Limb (tissue), 2 donors: ENCODE data around the gene PAX6.

Experiments
- DNase-seq, 2 donors: peaks; one replicate each; pipeline ENCODE4 v3.0.0-alpha.2; 2016; ENCODE audit errors: extremely low spot score in 2 of 2

PAX6 gene

GRCh38 chr11:31809541-31809856 lies 1.6 kb downstream of the PAX6 start:
- no peak for DNase-seq

GRCh38 chr11:31808721-31809540 lies 2.2 kb downstream of the PAX6 start:
- peak in 1 of 2 donors; percentile 27 for DNase-seq

GRCh38 chr11:31807799-31808667 lies 3.1 kb downstream of the PAX6 start:
- DNase-seq: no peak

DNA sequence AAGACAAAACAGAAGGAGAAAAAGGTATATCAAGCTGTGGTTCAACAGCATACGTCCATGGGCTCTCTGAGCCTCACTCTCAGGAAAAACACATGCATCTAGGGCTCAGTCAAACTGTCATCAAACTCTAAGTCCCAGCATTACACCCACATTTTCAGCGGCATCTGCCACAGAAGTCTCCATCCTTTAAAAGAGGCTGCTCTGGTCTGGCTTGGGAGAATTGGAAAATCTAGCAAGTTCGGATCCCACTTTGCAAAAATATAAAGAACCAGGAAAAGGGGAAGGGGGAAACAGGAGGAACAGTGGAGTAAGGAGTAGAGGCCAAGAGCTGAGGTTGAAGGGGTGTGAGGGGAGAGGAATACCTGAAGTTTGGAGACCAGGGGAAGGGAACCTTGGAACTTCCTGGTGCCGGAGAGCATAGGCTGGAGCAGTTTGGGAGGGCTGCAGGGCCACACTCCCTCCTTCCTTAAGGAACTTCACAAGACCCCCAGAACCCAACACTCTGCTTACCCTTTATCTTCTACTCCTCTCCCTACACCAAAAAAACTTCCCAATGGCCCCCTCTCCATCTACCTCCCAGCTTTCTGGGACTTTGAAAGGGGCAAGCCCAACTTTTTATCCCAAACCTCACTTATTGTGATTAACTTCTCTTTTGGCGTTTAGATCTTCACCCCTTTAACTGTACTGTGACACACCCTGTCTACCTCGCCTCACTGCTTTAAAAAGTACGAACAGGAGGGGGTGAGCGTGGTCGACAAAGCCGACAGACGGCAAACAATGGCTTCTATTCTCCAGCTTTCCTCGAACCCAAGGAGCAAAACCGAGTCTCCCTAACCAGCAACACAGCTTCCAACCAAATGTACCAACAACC lies 4.0 kb downstream of the PAX6 start:
- no peak for DNase-seq

DNA sequence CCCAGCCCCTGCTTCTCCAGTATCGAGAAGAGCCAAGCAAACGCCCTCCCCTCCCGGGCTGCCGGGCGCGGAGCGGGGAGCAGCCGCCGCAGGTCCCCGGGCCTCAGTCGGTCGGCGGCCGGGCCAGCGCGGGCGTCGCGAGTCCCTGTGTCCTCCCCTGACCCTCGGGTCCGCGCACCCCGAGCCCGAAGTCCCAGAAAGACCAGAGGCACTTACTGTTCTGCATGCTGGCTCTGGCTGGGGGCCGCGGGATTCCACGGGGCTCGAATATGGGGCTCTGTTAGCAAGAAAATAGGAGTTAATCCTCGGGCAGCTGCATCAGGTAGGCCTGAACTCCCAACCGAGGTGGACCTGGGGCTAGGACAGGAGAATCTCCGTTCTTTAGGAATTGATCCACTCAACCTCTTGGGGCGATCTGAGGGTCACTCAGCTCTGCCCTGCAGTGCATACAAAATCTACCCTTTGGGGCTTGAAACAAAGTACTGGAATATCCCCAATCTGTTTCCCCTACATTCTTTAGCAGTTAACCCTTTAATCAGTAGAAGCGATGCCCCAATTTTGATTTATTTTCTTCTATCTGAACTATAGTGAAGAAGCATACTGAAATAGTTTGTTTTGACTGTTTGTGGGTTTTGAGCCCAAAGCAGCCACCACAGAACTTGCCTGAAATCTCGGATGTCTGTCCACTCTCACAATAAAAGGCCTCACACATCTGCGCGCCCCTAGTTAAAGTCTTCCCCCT lies 4.8 kb downstream of the PAX6 start:
- peak in 1 of 2 donors; percentile 55 for DNase-seq

- no peak for DNase-seq
Measured at GRCh38 chr11:31805629-31806185, 5.4 kb downstream of the PAX6 start.

GRCh38 chr11:31805037-31805628 lies 6.0 kb downstream of the PAX6 start:
- DNase-seq: peak in 1 of 2 donors; percentile 47

GRCh38 chr11:31804312-31805036 lies 6.6 kb downstream of the PAX6 start:
- DNase-seq: peak in 1 of 2 donors; percentile 46

GRCh38 chr11:31803813-31804311 lies 7.3 kb downstream of the PAX6 start:
- no peak for DNase-seq

DNA sequence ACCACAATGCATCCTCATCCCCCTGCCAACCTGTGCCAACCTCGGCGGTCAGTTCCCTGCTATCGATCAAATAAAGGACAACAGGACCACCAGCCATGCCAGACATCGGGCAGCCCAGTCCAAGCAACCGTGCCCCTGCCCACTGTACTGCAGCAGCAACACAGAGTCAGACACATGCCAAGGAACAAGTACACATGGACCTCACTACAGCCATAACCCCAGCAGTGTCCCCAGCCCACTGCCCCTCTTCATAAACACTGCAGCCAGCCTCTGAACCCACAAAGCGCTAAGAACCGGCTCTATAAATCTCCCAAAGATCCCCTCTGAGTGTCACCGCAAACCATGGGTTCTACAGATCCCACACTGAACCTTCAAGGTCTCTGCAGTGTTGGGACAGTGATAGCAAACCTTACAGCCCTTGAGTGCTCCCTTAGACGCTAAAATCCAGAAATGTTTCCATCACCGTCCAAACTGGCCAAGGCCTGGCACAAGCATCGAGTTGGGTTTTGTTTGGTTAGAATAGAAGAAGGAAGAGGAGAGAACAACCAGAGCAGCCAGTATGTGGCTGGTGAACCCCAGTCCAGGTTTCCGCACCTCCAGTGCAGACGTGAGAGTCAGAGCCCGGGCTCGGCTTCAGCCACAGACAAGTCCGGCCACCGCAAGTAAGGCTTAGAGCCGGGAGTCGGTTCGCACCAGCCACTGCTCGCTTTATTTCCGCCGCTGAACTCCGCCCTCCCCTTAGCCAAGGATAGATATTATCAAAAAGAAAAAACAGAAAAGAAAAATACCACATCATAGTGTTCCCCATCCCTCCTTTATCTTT lies 7.9 kb downstream of the PAX6 start:
- peak in 1 of 2 donors; percentile 37 for DNase-seq

DNA sequence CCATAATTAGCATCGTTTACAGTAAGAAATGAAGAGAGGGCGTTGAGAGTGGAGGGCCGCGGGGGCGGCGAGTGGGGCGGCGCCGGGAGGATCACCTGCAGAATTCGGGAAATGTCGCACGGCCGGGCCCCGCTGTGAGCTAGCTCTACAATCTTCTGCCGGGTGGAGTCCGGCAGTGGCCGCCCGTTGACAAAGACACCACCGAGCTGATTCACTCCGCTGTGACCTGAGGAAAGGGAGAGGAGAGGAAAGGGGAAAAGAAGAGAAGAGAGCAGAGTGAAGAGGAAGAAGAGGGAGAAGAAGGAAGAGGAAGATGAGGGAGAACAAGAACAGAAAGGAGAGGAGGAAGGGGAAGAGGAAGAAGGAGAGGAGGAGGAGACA lies 8.5 kb downstream of the PAX6 start:
- peak in 1 of 2 donors; percentile 27 for DNase-seq

- no peak for DNase-seq
Measured at GRCh38 chr11:31802000-31802551, 9.0 kb downstream of the PAX6 start.

- DNase-seq: peak in 1 of 2 donors; percentile 30
Measured at GRCh38 chr11:31801298-31801702, 9.8 kb downstream of the PAX6 start.

DNA sequence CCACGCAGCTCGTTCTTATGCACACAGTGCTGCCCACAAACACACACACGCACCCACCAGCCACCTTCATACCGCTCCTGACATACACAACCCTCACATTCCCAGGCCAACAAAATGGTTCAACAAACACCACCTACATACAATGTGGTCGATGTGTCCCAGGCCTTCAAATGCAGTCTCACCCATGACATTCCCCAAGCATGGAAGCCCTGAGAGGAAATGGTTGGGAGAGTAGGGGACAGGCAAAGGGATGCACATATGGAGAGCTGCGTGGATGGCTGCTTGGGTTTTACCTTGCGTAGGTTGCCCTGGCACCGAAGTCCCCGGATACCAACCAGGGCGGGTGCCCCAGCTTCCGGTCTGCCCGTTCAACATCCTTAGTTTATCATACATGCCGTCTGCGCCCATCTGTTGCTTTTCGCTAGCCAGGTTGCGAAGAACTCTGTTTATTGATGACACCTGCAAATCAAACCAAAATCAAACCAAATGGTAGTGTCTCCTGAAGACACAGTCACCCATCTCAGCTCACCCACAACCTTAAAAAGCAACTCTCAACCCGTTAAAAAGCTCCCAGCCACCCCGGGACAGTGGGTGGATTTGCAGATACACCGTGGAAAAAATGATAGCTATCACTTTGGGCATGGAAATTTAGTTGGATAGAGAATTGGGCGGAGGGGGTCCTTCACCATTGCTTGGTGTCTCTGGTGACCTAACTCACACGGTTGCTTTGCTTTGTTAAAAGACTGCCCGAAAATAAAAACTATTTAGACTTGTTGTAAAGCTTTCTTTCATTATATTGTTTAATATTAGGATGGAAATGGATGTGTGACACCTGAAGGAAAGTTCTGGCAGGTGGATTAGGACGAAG lies 10.5 kb downstream of the PAX6 start:
- DNase-seq: peak in 1 of 2 donors; percentile 35

DNA sequence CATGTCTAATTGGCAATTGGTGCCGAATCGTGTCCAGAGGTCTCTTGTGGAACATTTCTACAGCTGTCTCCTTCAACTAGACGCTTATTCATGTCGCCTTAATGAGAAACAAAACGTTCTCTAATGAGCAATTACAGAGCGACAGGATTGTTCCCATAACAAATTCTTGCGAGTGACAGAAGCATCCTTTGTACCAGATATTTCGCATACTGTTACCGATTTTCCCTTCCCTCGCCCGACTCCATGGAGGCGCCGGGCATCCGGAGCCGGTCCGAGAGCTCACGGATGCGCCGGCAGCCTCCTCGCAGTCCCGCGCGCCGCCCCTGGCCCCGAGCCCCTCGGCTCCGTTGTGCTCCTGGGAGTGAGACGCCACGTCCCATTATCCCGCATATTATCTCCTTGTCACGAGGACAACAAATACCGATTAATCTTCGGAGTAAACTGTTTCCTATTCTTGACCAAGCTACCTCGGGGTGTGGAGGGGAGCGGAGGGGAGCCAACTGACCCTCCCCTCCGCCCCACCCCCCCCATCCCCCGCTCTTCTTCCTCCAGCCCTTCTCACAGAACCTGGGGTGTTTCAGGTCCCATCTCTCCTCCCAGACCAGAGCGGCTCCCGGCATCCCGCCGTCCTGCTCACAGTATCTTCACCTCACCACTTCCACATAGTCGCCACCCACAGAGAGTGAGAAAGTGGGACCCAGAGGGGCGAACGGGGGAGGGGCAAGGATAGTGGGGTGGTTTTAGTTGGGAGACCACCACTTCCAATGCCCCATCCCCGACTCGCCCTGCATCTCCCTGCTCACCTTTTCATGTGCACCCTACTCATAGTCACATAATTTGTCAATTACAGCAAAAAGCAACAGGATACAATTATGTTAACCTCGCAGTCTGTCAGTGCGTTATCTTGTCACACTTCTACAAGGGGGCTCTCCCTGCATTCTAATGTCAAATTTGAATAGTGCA lies 11.4 kb downstream of the PAX6 start:
- peak in 1 of 2 donors; percentile 51 for DNase-seq
